GM21723 (cell line): Measurements from ENCODE around the gene CDH12.

Experiments used
- ATAC-seq: cut with Tn5 transposase; IDR thresholded peaks from one replicate; pipeline ENCODE4 v1.9.1; 2021; ENCODE audit warnings: mild to moderate bottlenecking, moderate library complexity; ENCODE audit not compliant: unreplicated experiment

Gene CDH12

DNA sequence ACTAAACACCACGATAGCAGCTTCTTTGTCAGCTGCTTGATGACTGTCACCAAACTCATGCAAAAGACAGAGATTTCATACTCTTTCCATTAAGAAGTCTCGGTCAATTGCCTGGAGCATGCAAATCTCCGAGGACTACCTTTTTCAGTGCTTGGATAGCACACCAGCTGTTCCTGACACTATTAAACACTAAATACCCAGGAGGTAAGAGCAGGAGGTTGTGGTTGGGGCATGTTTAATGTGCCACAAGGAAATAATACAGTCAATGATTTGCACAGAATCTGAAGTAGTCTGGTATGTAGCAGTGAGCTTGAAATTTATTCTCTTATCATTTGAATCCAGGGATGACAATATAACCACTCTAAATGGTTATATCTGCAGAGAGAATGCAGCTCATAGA lies 996.2 kb downstream of the CDH12 start:
- no peak for ATAC-seq

DNA sequence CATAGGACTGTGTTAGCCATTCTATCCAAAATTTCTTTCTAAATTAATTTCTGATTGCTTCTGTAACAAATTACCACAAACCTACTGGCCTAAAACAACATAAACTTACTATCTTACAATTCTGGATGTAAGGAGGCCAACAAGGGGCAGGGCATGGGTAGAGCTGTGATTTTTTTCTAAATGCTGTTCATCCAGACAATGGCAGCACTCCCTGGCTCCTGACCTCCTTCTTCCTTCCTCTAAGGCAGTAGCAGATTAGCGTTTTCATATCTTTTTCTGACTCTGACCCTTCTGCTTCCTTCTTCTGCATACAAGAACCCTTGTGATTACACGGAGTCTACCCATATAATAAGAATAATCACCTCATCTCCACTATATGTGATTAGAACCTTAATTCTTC lies 1005.8 kb downstream of the CDH12 start:
- no peak for ATAC-seq

DNA sequence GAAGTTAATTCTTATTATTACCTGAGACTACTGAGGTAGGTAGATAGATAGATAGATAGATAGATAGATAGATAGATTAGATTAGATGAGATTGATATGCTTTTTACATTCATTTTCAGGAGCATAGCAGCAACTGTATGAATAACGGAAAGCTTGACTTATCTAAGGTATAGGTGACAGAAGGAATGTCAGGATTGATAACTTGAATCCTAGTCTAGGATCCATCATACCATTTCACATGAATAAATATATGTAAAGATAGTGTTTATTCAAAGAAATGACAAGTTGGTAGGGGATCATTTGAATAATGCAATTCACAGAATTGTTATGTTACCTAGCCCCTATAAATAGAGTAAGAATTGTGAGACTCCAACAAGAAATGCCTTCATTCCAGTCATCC lies 1008.2 kb downstream of the CDH12 start:
- ATAC-seq: no peak

GRCh38 chr5:21834863-21835262 lies 1018.3 kb downstream of the CDH12 start:
- ATAC-seq: no peak

- ATAC-seq: peak; percentile 90
Measured at GRCh38 chr5:21831145-21831787, 1021.9 kb downstream of the CDH12 start.

- ATAC-seq: no peak
Measured at GRCh38 chr5:21826884-21827283, 1026.3 kb downstream of the CDH12 start.

DNA sequence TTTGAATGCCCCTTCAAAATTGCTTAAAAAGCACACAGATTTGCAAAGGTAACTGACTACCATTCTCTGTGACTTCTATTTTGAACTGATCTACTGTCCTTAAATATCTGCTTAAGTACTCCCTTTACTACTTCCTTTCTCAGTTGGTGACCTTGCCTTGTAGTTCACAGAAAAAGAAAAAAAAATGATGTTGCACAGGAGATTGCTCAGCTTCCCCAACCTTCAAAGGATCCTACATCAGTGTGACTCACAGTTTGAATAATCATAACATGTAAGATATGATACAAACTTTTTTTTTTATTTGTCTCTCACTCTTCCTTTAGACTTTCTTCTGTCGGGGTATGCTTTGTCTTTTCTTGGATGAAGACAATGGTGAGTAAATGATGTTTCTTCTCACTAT lies 1029.6 kb downstream of the CDH12 start:
- no peak for ATAC-seq

GRCh38 chr5:21823076-21823574 lies 1030.0 kb downstream of the CDH12 start:
- no peak for ATAC-seq

GRCh38 chr5:21820527-21820926 lies 1032.6 kb downstream of the CDH12 start:
- no peak for ATAC-seq

DNA sequence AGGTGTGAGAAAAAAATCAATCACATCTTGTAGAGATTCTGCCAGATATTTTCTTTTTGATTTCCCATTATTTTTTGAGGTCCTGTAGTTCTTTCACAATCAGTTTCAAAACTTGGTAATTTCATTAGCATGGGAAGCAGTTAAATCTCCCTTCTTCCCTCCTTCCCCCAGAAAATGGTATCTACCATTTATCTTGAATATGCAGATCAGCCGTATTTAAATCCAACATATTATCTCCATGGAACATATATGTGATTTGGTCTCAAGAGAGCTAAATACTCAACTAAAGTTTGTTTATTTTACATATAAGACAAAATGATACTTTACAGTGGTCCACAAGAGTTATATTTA lies 1034.8 kb downstream of the CDH12 start:
- ATAC-seq: no peak

- peak; percentile 54 for ATAC-seq
Measured at GRCh38 chr5:21817668-21818369, 1035.3 kb downstream of the CDH12 start.

DNA sequence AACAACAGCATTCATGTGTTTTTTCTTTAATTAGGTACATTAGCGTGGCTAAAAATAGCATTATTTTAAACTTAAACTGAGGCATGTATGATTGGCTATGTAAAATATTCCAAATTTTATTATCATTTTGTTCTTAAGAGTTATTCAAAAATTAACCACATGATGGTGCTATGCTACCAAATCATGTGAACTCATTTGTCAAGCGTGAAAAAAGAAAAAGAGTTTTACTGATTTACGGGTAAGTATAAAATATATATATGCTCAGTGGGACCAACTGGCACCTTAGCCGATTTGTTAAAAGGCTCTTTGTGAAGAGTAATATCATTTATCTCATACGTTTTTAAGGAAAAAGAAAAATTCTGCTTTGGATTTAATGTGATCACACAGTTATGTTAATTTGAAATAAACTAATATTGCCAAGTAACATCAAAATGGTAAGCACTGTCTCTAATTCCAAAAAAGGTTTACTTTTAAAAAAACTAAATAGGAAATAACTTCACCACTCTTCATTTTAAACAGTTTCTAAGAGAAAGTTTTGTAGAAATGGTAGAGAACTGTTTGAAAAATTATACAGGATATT lies 1042.3 kb downstream of the CDH12 start:
- ATAC-seq: no peak

DNA sequence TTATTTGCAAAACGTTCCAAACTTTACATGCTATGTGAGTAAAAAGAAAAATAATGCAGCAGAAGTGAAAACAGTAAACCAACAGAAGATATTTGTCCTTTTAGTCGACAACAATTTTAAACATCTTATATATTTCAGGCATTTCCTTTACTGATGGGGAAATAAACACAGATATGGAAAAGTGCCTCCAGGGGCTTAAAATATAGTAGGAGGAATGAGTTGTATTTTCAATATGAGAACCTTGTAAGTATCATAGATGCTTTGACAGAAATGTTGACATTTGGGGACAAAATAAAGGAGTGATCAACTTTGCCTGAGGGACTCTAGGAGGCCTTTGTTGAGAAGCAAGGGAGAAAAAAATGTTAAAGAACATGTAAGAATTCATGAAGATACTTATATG lies 1043.5 kb downstream of the CDH12 start:
- no peak for ATAC-seq

- ATAC-seq: no peak
Measured at GRCh38 chr5:21807953-21808352, 1045.2 kb downstream of the CDH12 start.

- ATAC-seq: no peak
Measured at GRCh38 chr5:21806943-21807342, 1046.2 kb downstream of the CDH12 start.

GRCh38 chr5:21806271-21806670 lies 1046.9 kb downstream of the CDH12 start:
- no peak for ATAC-seq

GRCh38 chr5:21802869-21803490 lies 1050.2 kb downstream of the CDH12 start:
- peak; percentile 46 for ATAC-seq

GRCh38 chr5:21802100-21802499 lies 1051.0 kb downstream of the CDH12 start:
- ATAC-seq: no peak

DNA sequence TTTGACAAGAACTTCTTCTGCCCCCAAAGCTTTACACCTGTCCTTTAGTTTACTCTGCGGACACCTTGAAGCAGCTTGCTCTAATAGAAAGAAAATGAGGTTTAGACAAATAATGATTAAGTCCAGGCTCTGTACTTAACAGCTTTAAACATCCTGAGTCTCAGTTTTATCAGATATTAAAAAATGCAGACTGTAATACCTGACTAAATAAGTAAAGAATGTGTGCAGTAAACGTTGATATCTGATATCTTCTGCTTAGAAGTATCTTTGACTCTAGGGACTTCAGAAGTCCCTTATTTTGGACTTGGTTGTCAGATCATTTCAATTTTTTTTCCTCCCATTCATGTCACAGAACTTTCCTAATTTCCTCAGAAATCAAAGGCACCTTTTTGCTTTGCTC lies 1060.4 kb downstream of the CDH12 start:
- ATAC-seq: no peak

DNA sequence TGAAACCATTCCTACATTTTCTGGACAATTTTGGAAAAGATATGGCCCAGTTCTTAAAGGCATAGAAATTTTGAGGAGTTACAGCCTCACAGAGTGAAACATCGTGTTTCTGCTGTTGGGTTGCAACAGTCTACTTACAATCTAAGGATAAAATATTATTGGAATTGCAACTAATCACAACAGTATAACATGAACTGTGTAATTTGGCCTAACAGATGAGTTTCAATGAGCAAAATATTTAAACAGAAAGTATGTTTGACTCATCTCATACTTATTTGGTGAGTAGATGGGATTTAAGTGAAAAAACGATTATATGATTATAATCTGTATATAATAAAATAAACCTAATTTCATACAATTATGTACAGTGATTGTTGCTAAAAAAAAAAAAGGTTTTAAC lies 1061.8 kb downstream of the CDH12 start:
- no peak for ATAC-seq

- no peak for ATAC-seq
Measured at GRCh38 chr5:21784487-21784886, 1068.7 kb downstream of the CDH12 start.
